T47D (cell line): ENCODE results near the gene C10orf143.
"Not testable (repeated sequence)": the region's sequence is repeated elsewhere in the genome, so short reads cannot be mapped to it uniquely, and the experiment has no call there.

Experiments
- DNase-seq, 2 experiments: peaks; one replicate each; pipeline versions ENCODE4 v3.0.0 to v3.0.0-alpha.2; 2011 to 2012; ENCODE audit warnings: low read depth in 1 of 2, low spot score in 1 of 2
- JUND ChIP-seq: IDR thresholded peaks from 2 replicates; pipeline ENCODE4 v1.6.1; 2012; ENCODE audit warnings: low read depth
- in situ Hi-C: cut with HindIII; loops from 2 replicates; pipeline ENCODE4 v1.10.0; 2016; ENCODE audit warnings: low sequenced_read_pairs, low pct_unique_long_range_greater_than_20kb

C10orf143 gene

DNA sequence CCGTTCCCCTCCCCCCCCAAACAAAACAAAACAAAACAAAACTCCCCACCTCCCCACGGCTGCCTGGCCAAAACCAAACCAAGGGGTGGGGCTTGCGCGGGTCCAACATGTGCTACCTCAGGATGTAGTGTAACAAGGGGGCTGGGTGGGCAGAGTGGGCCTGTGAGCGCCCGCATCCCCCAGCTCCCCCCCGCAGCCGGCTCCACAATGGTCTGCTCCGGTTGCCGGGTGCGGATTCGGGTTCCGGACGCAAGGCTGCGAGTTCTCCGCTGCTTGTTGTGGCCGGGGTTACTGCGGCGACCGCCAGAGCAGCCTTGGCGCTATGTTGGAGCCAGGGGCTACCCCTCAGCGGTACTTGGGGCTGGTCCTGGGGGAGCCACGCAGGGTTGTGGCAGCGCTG, 4.9 kb downstream of the C10orf143 start:
- TF ChIP-seq JUND: no peak
- no peak for DNase-seq
- in situ Hi-C loops: no loop called here

DNA sequence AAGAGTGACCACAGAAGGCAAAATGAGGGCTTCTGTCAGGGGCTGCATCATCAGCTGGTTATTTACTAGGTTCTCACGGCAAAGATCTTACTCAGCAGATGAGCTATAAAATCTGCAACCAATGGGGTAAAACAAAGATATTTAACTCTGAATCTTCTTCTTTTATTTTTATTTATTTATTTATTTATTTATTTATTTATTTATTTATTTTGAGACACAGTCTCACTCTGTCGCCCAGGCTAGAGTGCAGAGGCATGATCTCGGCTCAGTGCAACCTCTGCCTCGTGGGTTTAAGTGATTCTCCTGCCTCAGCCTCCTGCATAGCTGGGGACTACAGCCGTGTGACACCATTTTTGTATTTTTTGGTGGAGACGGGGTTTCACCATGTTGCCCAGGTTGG, 11.3 kb downstream of the C10orf143 start:
- no peak for DNase-seq
- in situ Hi-C loops: no loop called here
- TF ChIP-seq JUND: no peak

- in situ Hi-C loops, DNase-seq: not testable (repeated sequence)
Observed at GRCh38 chr10:130090565-130090964, 20.1 kb downstream of the C10orf143 start.

GRCh38 chr10:130080461-130080814, 30.2 kb downstream of the C10orf143 start:
- no peak for TF ChIP-seq JUND

GRCh38 chr10:130079614-130080460, 30.8 kb downstream of the C10orf143 start:
- DNase-seq: no peak
- no peak for TF ChIP-seq JUND
- in situ Hi-C loops: no loop called here

More at GRCh38 chr10:130080461-130080814, 30.2 kb downstream of the C10orf143 start:
- no peak for DNase-seq
- in situ Hi-C loops: no loop called here

GRCh38 chr10:130078120-130078519, 32.5 kb downstream of the C10orf143 start:
- in situ Hi-C loops: no loop called here
- no peak for DNase-seq
- no peak for TF ChIP-seq JUND

DNA sequence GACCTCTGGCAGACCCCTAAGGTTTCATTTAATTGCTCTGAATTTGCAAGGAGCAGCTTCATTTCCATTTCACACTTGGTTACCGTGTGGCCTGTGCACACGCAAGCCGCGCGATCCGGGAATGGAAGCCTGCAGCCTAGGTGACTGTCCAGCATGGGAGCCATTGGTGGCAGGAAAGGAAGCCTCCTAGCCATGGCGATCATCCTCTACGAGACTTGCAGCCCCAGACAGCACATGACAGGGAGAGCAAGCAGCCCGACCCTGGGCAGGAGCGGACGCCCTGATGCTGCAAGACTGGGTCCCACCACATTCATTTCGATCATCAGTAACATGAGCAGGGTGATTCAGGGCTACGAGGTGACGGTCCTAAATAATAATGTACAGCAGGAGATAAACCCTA, 33.9 kb downstream of the C10orf143 start:
- no peak for TF ChIP-seq JUND
- no peak for DNase-seq
- in situ Hi-C loops: no loop called here

- in situ Hi-C loops: no loop called here
- DNase-seq: no peak
- no peak for TF ChIP-seq JUND
Observed at GRCh38 chr10:130074639-130075038, 36.0 kb downstream of the C10orf143 start.

DNA sequence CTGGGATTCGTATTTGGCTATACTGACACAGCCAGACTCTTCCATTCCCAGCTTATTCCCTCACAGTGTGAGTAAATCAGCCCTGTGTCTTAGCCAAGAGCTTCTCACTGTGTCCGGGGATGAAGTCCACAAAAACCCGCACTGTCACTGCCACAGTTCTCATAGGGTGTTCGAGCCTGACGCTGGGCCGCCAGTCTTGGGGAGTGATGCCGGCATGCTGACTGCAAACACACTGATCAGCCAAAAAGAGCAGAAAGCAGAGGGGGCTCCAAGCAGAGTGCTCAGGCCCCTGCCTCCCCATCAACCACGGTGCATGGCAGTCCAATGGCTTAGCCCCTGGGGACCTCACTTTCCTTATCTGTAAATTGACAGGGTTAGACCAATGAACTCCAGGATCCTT, 36.7 kb downstream of the C10orf143 start:
- in situ Hi-C loops: no loop called here
- TF ChIP-seq JUND: no peak
- DNase-seq: no peak

- in situ Hi-C loops: no loop called here
Observed at GRCh38 chr10:130072247-130072646, 38.4 kb downstream of the C10orf143 start.

GRCh38 chr10:130067893-130068292, 42.7 kb downstream of the C10orf143 start:
- no peak for DNase-seq
- TF ChIP-seq JUND: no peak
- in situ Hi-C loops: no loop called here

More at GRCh38 chr10:130072247-130072646, 38.4 kb downstream of the C10orf143 start:
- TF ChIP-seq JUND: no peak
- no peak for DNase-seq

- no peak for DNase-seq
- in situ Hi-C loops: no loop called here
- TF ChIP-seq JUND: no peak
Observed at GRCh38 chr10:130066743-130067142, 43.9 kb downstream of the C10orf143 start.

DNA sequence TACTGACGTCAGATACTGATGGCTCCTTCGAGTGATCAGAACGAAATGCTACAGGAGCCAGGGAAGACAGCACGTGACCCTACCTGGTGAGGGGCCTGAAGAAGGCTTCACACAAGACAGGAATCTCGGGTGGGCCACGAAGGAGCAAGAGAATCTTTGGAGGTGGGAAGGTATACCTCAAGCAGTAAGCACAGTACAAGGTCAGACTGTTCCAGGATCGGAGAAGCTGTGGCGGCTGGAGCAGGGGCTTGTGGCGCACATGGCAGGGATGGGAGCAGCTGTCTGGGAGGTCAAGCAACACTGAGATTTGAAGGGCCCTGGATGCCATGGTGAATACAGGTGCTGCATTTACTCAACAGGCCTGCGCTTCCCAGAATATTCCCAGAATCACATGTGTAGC, 45.4 kb downstream of the C10orf143 start:
- TF ChIP-seq JUND: no peak
- no peak for DNase-seq

DNA sequence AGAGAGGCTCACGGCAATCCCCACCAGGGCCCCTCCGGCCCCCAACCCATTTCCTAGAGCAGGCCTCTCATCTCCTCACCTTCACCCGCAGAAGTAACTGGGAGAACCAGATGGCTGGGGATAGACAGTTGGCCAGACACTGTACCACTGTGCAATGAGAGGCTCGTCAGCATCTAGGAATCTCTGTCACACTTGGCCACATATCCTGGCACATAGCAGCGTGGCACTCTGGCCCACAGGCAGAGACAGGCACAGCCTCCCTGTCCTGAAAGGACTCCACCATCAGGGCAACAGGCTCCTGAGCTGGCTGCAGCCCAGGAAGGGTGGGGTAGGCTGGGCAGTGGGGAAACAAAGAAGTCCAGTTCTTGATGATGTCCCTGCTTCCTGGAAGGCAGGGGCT, 45.8 kb downstream of the C10orf143 start:
- DNase-seq: no peak
- in situ Hi-C loops: no loop called here
- TF ChIP-seq JUND: no peak

More for the DNA sequence above, 45.4 kb downstream of the C10orf143 start:
- in situ Hi-C loops: no loop called here
